ENCODE data around the gene PDZD2.

GRCh38 chr5:31895199-31895820 lies 256.4 kb downstream of the PDZD2 start:
- no peak for TF ChIP-seq CTCF (IDR thresholded peaks at IDR 0.05)
- no peak for TF ChIP-seq POLR2A (IDR thresholded peaks at IDR 0.05)
- TF ChIP-seq POLR2AphosphoS5 (IDR thresholded peaks at IDR 0.05; ENCODE audit: insufficient read depth in 1 of 2, low read depth in 1 of 2): no peak

Measured in vagina (tissue), 2 donors.